DND-41 (cell line): ENCODE measurements around the gene GALR3.

Source experiments
- CTCF ChIP-seq: IDR thresholded peaks from 2 replicates; pipeline ENCODE4 v1.5.1; 2012; ENCODE audit warnings: borderline replicate concordance, low read length, moderate library complexity, mild to moderate bottlenecking; ENCODE audit not compliant: poor library complexity, severe bottlenecking; ENCODE audit errors: extremely low read depth
- EZH2 ChIP-seq: IDR thresholded peaks from 3 replicates; pipeline ENCODE4 v1.6.1; 2012; ENCODE audit warnings: borderline replicate concordance, low read depth, mild to moderate bottlenecking, moderate library complexity, low read length, inconsistent platforms; ENCODE audit not compliant: severe bottlenecking

- no peak for TF ChIP-seq EZH2
- no peak for TF ChIP-seq CTCF
Measured at GRCh38 chr22:37850801-37851200, 27.6 kb downstream of the GALR3 start.
